Esophagus muscularis mucosa (tissue), 4 donors: ENCODE measurements around the gene C1orf216. TPM values are rescaled to one million over a fixed set of nuclear protein-coding genes. Genes with fewer than 3 reads are reported as not detected.
"Not testable (repeated sequence)": the region's sequence is repeated elsewhere in the genome, so short reads cannot be mapped to it uniquely, and the experiment has no call there.

ENCODE experiments used
- DNase-seq: peaks from one replicate; pipeline ENCODE4 v3.0.0-alpha.2; 2017; ENCODE audit errors: extremely low spot score
- H3K27ac ChIP-seq, 4 donors: fragments of 200-600 bp; sonication (generic); replicated peaks in 1 of 4; 1 replicate in 3 of 4; 2 replicates in 1 of 4; pipeline ENCODE4 v1.5.1; 2016 to 2019; ENCODE audit warnings: mild to moderate bottlenecking in 1 of 4
- H3K27me3 ChIP-seq, 4 donors: fragments of 200-600 bp; sonication (generic); one replicate each; pipeline versions ENCODE4 v1.5.1 to v1.6.0; 2016 to 2019
- H3K36me3 ChIP-seq, 4 donors: fragments of 200-600 bp; sonication (generic); one replicate each; pipeline ENCODE4 v1.5.1; 2016 to 2019
- H3K4me1 ChIP-seq, 4 donors: fragments of 200-600 bp; sonication (generic); one replicate each; pipeline ENCODE4 v1.5.1; 2016 to 2019
- H3K4me3 ChIP-seq, 4 donors: fragments of 200-600 bp; sonication (generic); 1 replicate in 2 of 4; 2 replicates in 2 of 4; pipeline ENCODE4 v1.5.1; 2016 to 2019; ENCODE audit warnings: mild to moderate bottlenecking in 4 of 4, moderate library complexity in 1 of 4
- H3K9me3 ChIP-seq, 4 donors: fragments of 200-600 bp; sonication (generic); 1 replicate in 3 of 4; 2 replicates in 1 of 4; pipeline ENCODE4 v1.5.1; 2016 to 2019
- CTCF ChIP-seq, 3 experiments: fragments of 200-600 bp in 2 of 3; fragments of 450-650 bp in 1 of 3; sonication (generic) in 2 of 3; IDR thresholded peaks; one replicate each; pipeline ENCODE4 v1.5.1; 2017 to 2019; ENCODE audit warnings: antibody characterized with exemption in 3 of 3, mild to moderate bottlenecking in 2 of 3, moderate library complexity in 1 of 3
- EP300 ChIP-seq: sonication (generic); formaldehyde crosslinking; IDR thresholded peaks from one replicate; pipeline ENCODE4 v1.6.1; 2017; ENCODE audit warnings: antibody characterized with exemption
- POLR2A ChIP-seq: fragments of 450-650 bp; IDR thresholded peaks from one replicate; pipeline ENCODE4 v1.6.1; 2017; ENCODE audit warnings: antibody characterized with exemption, moderate library complexity, mild to moderate bottlenecking, low read depth
- POLR2AphosphoS5 ChIP-seq, 2 donors: sonication (generic); formaldehyde crosslinking; IDR thresholded peaks; one replicate each; pipeline ENCODE4 v1.6.1; 2017; ENCODE audit warnings: antibody characterized with exemption in 2 of 2
- WGBS: methylation state at CpG from one replicate; pipeline ENCODE4 v1.1.5; 2018; 5-methylcytosine and 5-hydroxymethylcytosine counted together
- intact Hi-C: fragments of 100-400 bp; cut with DNase I; formaldehyde crosslinking; loops from one replicate; pipeline ENCODE4 v1.15.1; 2023
- total RNA-seq, 4 donors: library from RNA; depleted of rRNA; stranded (reverse); fragments of >200 nt; gene quantifications; one replicate each; pipeline versions ENCODE4 v1.1.0 to v1.2.1, GENCODE V29; 2016

The C1orf216 gene
- total RNA-seq, 4 donors from 2014 or later = 20.5 to 33.2 (median 28.2) TPM

DNA sequence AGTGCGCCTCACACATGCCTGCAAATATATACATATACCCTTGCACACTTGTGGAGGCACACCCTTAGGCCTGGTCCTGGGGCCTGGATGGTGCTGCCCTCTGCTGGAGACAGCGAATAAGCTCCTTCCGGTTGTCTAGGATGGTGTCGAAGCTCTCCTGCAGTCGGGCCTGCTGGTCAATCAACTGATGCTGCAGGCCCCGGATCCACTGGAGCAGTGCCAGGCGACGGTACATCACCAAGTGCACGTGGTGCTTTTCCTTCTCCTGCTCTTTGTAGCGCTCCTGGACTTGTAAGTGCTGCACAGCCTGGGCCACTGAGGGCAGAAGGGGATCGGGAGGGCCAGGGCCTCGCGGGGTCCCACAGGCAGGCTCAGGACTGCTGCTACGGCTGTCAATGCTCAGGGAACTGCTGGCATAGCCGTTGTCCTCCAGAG lies 3.1 kb downstream of the C1orf216 start:
- Histone ChIP-seq H3K4me1 (peaks cover 27 to 50% (median 43%) of the 10 kb centered on the region in 4 donors), H3K36me3 (peaks cover 0 to 29% (median 22%) of the 10 kb centered on the region in 4 donors), H3K27ac (no peak overlapping the region), H3K27me3 (no peaks in the 10 kb centered on the region), H3K4me3 (peak overlapping the region in 3 of 4 donors; percentile 0 to 17 (median 2)), H3K9me3 (no peaks in the 10 kb centered on the region)
- WGBS = 14% methylated on average over 6 of the region's 15 CpGs
- intact Hi-C loops = loop anchor here (5.0 kb wide), 2 partner anchors 52 to 73 kb away; partner anchors contain the start of genes CLSPN and PSMB2
- no peak for DNase-seq
- no peak for TF ChIP-seq POLR2A
- TF ChIP-seq CTCF (IDR thresholded peaks at IDR 0.05) = peak; percentile 62 to 81 (median 66)

DNA sequence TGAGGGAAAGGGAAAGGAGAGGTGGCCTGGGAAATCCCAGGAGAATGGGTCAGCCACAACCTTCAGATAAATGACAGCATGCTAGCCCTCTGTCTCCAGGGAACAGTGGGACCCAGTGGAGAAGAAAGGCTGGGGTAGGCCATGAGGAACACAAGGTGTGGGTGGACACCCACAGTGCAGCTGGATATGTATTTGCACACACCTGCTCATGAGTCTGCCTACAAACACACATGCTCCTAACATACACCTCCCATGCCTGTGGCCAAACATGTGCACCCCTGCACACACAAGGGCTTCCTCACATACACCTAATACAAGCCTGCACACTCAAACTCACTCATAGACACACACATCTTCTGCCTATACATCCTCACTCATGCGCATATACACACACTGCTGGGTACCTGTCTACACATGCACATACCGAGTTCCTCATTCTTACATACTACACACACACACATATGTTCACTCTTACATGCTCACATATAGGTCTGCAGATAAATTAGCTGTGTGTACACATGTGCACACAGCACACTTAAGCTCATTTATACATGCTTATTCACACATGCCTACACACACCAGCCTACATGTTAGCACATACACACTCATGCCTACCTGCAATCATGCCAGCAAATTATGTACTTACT lies 3.6 kb downstream of the C1orf216 start:
- intact Hi-C loops = loop anchor here (5.0 kb wide), 2 partner anchors 52 to 73 kb away; partner anchors contain the start of genes CLSPN and PSMB2
- Histone ChIP-seq H3K4me1 (peaks cover 27 to 50% (median 43%) of the 10 kb centered on the region in 4 donors), H3K9me3 (no peaks in the 10 kb centered on the region), H3K27ac (no peak overlapping the region), H3K36me3 (peaks cover 0 to 30% (median 22%) of the 10 kb centered on the region in 4 donors), H3K4me3 (peak overlapping the region in 3 of 4 donors; percentile 0 to 17 (median 2)), H3K27me3 (no peaks in the 10 kb centered on the region)
- no peak for DNase-seq
- 95% methylated on average over 2 of the region's 2 CpGs for WGBS
- TF ChIP-seq POLR2AphosphoS5 (IDR thresholded peaks at IDR 0.05) = no peak
- no peak for TF ChIP-seq POLR2A
- no peak for TF ChIP-seq CTCF (IDR thresholded peaks at IDR 0.05)
- TF ChIP-seq EP300 = no peak

GRCh38 chr1:35711098-35711497 lies 7.6 kb downstream of the C1orf216 start:
- Histone ChIP-seq H3K27me3 (peaks cover 4 to 23% (median 15%) of the 10 kb centered on the region in 4 donors), H3K4me1 (peaks cover 26 to 40% (median 33%) of the 10 kb centered on the region in 4 donors), H3K36me3 (peaks cover 0 to 30% (median 22%) of the 10 kb centered on the region in 4 donors)
- intact Hi-C loops, DNase-seq, H3K9me3 ChIP-seq, H3K4me3 ChIP-seq, H3K27ac ChIP-seq: not testable (repeated sequence)
- WGBS = 100% methylated on average over 5 of the region's 5 CpGs

DNA sequence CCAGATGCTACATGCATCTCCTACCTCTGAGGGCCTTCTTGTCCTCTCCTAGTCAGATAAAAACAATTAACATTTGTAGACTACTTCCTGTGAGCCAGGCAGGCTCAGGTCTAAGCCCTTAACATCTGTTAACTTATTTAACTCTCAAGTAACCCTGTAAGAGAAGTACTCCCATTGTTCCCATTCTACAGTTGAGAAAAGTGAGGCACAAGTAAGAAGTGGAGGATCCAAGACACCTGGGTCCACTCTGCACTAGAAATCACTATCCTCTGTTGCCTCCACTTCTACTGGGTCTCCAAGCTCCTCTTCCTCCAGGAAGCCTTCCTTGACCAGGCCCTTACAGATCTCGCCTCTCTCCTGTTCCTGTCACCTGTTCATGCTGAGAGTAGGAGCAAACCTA lies 9.7 kb downstream of the C1orf216 start:
- Histone ChIP-seq H3K9me3 (no peaks in the 10 kb centered on the region), H3K36me3 (peaks cover 0 to 15% (median 8%) of the 10 kb centered on the region in 4 donors), H3K4me3 (no peak overlapping the region), H3K27me3 (peaks cover 4 to 31% (median 15%) of the 10 kb centered on the region in 4 donors), H3K4me1 (peaks cover 13 to 18% (median 16%) of the 10 kb centered on the region in 4 donors), H3K27ac (no peak overlapping the region)
- 100% methylated on average over 1 of the region's 1 CpG for WGBS
- intact Hi-C loops = no loop called here
- DNase-seq = no peak
- TF ChIP-seq POLR2AphosphoS5 (IDR thresholded peaks at IDR 0.05) (no peak), CTCF (IDR thresholded peaks at IDR 0.05) (no peak), POLR2A (no peak), EP300 (no peak)

GRCh38 chr1:35708441-35708921 lies 10.2 kb downstream of the C1orf216 start:
- TF ChIP-seq EP300 (no peak), POLR2AphosphoS5 (IDR thresholded peaks at IDR 0.05) (no peak), CTCF (IDR thresholded peaks at IDR 0.05) (no peak), POLR2A (no peak)
- no peak overlapping the region for H3K27ac ChIP-seq
- H3K9me3 ChIP-seq = no peaks in the 10 kb centered on the region
- DNase-seq = no peak
- H3K36me3 ChIP-seq = peaks cover 0 to 11% (median 3%) of the 10 kb centered on the region in 4 donors
- H3K4me1 ChIP-seq = peaks cover 13 to 17% (median 16%) of the 10 kb centered on the region in 4 donors
- peak overlapping the region; percentile 50 to 70 (median 57) for H3K4me3 ChIP-seq
- intact Hi-C loops = no loop called here
- peaks cover 4 to 36% (median 15%) of the 10 kb centered on the region in 4 donors for H3K27me3 ChIP-seq
- WGBS = 24% methylated on average over 14 of the region's 14 CpGs
